GM12865 (cell line): ENCODE data around the gene LAMB3.

Experiments used
- DNase-seq: peaks from one replicate; pipeline ENCODE4 v3.0.0; 2010; ENCODE audit warnings: low read depth
- H3K4me3 ChIP-seq: 2 replicates; pipeline ENCODE4 v1.5.1; 2011; ENCODE audit warnings: mild to moderate bottlenecking, low read depth, low read length, control low read depth
- TF ChIP-seq, protein P1 (sequence below): IDR thresholded peaks from 2 replicates; pipeline ENCODE4 v1.5.1; 2011; ENCODE audit warnings: low read length, control low read depth, low read depth, inconsistent platforms; ENCODE audit not compliant: insufficient read depth; ENCODE audit errors: missing control alignments

Gene LAMB3

DNA sequence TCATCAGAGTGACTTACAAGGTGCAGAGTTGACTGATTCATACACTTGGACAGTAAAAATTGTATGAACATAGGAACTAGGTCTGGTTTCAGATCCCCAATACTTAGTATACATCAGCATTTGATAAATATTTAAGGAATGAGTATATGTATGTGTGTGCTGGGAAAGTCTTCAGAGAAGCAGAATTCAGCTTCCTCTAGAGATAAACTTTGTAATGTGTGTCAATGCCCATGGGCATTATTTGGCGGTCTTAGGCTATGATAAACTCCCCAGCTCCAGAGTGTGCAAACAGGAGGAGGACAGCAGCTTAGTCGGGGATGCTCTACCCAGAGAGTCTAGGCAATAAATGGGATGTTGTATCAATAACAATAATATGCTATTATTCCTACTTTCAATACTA lies 71.6 kb downstream of the LAMB3 start:
- no peak for DNase-seq
- TF ChIP-seq, protein P1, sequence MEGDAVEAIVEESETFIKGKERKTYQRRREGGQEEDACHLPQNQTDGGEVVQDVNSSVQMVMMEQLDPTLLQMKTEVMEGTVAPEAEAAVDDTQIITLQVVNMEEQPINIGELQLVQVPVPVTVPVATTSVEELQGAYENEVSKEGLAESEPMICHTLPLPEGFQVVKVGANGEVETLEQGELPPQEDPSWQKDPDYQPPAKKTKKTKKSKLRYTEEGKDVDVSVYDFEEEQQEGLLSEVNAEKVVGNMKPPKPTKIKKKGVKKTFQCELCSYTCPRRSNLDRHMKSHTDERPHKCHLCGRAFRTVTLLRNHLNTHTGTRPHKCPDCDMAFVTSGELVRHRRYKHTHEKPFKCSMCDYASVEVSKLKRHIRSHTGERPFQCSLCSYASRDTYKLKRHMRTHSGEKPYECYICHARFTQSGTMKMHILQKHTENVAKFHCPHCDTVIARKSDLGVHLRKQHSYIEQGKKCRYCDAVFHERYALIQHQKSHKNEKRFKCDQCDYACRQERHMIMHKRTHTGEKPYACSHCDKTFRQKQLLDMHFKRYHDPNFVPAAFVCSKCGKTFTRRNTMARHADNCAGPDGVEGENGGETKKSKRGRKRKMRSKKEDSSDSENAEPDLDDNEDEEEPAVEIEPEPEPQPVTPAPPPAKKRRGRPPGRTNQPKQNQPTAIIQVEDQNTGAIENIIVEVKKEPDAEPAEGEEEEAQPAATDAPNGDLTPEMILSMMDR = no peak
- H3K4me3 ChIP-seq = no peak overlapping the region

DNA sequence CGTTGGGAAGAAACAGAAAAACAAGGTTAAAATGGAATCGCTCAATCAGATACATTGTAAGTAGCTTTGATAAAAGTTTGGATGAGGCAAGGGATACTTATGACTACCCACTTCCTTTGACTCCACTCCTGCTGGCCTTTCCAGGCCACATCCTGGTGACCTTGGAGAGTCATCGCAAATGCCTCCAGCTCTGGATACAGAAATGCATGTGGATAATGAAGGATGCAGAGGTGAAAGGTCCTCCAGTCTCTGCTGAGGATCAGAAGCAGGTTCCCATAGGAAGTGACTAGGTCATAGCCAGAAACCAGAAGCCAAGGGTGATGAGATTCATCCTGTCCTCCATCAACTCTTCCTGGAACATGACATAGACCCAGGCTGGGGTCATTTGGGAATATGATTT lies 74.9 kb downstream of the LAMB3 start:
- TF ChIP-seq, protein P1 = no peak
- DNase-seq = no peak
- no peak overlapping the region for H3K4me3 ChIP-seq

DNA sequence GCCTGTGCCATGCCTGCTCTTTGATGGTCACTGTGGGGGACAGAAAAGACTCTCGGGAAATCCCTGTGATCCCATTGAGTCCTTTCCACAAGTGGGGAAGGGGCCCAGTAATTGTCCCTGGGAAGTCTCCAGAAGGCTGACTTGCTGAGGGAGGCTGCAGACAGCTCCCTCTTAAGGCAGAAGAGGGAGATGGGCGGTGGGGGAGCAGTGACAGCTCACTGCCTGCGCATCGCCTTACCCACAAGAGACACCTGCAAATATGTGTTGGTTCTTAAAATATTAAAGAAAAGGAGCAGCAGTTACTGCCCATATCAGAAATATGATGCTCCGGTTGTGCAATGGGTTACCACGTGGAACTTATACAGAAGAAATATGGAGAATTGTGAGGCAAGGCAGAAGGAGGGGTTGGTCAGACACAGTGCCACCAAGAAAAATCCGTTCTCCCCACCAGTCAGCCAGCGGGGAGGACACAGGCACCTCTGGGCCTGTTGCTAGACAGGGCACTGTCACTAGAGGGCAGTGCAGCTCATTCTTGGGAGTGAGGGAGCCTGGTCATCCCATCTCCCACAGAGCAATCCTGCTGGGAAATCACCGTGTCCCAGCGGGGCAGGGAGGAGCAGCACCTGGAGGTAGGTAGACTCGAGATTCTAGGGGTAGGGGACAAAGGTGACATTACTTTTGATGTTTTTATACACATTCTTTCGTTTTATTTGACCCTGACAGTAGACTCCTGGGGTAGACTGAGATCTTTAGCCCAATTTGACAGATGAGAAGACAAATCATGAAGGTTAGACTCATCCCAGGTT lies 75.6 kb downstream of the LAMB3 start:
- no peak overlapping the region for H3K4me3 ChIP-seq
- TF ChIP-seq, protein P1 = peak; percentile 91
- DNase-seq = peak; percentile 52

DNA sequence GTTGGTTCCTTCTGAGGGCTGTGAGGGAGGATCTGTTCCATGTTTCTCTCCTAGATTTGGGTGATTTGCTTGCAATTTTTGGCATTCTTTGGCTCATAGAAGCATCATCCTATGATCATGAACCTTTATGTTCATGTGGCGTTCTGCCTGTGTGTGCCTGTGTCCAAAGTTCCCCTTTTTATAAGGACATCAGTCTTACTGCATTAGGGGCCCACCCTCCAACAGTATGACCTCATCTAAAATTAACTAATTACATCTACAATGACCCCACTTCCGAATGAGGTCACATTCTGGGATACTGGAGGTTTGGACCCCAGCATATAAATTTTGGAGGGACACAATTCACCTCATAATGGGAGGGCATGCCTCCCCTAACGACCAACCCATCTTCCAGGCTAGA lies 81.5 kb downstream of the LAMB3 start:
- TF ChIP-seq, protein P1 = no peak
- H3K4me3 ChIP-seq = no peak overlapping the region
- no peak for DNase-seq

DNA sequence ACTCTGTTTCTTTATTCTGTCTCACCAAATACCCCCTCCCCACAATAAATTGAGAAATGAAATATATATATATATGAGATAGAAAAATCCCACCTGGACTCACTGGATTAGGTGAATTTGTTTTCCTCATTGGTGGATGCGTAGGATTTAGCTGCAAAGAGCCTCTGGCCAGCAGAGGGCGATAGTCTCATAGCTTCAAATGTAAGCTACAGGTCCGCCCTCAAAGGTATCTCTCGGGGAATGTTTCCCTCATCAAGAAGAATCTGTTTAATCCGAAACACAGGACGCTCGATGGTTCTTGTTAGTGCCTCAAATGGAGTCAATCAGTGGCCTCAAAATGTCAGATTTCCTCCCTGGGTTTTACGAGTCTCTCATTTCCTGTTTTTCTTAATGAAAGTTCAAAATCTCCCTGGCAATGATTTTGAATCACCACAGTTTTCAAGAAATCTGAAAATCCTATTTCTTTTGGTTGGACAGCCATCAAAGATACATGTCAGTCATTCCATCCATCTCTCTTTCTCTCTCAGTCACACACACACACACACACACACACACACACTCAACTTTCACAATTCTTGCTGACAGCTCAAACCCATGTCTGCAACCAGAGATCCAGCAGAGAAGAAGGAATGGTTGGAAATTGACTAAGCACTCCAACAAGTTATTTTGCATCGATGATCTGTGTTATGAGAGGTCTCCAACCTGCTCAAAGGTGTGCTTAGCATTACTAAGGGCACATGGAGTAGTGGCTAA lies 82.6 kb downstream of the LAMB3 start:
- peak; percentile 81 for DNase-seq
- TF ChIP-seq, protein P1 = peak; percentile 82
- no peak overlapping the region for H3K4me3 ChIP-seq

DNA sequence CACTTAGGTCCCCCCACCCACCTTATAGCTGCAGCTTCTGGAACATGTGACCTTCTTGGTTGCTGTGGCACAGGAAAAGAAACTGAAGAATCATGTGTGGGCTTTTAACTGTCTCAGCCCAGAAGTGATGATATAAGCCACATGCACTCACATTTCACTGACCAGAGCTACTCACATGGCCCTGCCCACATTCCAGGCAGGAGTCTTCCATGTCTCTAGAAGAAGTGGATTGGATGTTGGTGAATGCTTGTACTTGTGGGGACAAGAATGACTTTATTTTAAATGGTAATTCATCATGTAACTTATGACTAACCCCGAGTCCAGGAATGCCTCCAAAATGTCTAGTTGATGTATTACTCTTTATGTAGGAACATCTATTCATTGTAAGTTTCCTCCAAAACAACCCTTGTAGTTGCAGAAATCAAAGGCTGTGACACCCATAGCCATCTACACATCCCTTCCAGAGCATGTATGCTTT lies 84.5 kb downstream of the LAMB3 start:
- TF ChIP-seq, protein P1 = no peak
- H3K4me3 ChIP-seq = no peak overlapping the region
- no peak for DNase-seq
